Lower leg skin (tissue), 4 donors: ENCODE results near the gene SOCS1. TPM values are rescaled to one million over a fixed set of nuclear protein-coding genes. Genes with fewer than 3 reads are reported as not detected.

Experiments
- DNase-seq, 2 donors: peaks; one replicate each; pipeline ENCODE4 v3.0.0-alpha.2; 2019; ENCODE audit warnings: low spot score in 2 of 2
- H3K4me3 ChIP-seq: fragments of 200-600 bp; sonication (generic); 2 replicates; pipeline ENCODE4 v1.5.1; 2017; ENCODE audit warnings: mild to moderate bottlenecking, low read depth; ENCODE audit not compliant: poor library complexity, severe bottlenecking
- CTCF ChIP-seq, 3 donors: fragments of 450-650 bp; IDR thresholded peaks; one replicate each; pipeline ENCODE4 v1.5.1; 2016; ENCODE audit warnings: antibody characterized with exemption in 3 of 3, mild to moderate bottlenecking in 3 of 3, moderate library complexity in 2 of 3
- POLR2A ChIP-seq, 2 donors: fragments of 450-650 bp; IDR thresholded peaks; one replicate each; pipeline ENCODE4 v1.6.1; 2016 to 2017; ENCODE audit warnings: antibody characterized with exemption in 2 of 2, mild to moderate bottlenecking in 1 of 2, moderate library complexity in 1 of 2
- WGBS, 2 donors: methylation state at CpG; one replicate each; pipeline ENCODE4 v1.1.5; 2018; 5-methylcytosine and 5-hydroxymethylcytosine counted together
- intact Hi-C: fragments of 100-400 bp; cut with DNase I; formaldehyde crosslinking; loops from one replicate; pipeline ENCODE4 v1.15.0; 2023; ENCODE audit warnings: low total_unique reads
- total RNA-seq, 4 donors: library from RNA; depleted of rRNA; stranded (reverse); fragments of >200 nt; gene quantifications; one replicate each; pipeline ENCODE4 v1.1.0, GENCODE V29; 2016

Gene SOCS1
- total RNA-seq, 4 donors from 2014 or later, result 7.7 to 20.6 (median 10.1) TPM

- no peak overlapping the region for H3K4me3 ChIP-seq
- no peak for TF ChIP-seq POLR2A (IDR thresholded peaks at IDR 0.05)
- no peak for TF ChIP-seq CTCF (IDR thresholded peaks at IDR 0.05)
- DNase-seq, result no peak
- 95 to 98% methylated on average over 2 of the region's 2 CpGs for WGBS, 2 donors
- intact Hi-C loops, result no loop called here
Measured at GRCh38 chr16:11289202-11289601, 33.2 kb upstream of the SOCS1 start.

GRCh38 chr16:11285842-11286241 is 29.8 kb upstream of the SOCS1 start:
- intact Hi-C loops, result no loop called here
- no peak overlapping the region for H3K4me3 ChIP-seq
- 73 to 75% methylated on average over 2 of the region's 2 CpGs for WGBS, 2 donors
- TF ChIP-seq CTCF (IDR thresholded peaks at IDR 0.05) (no peak), POLR2A (IDR thresholded peaks at IDR 0.05) (no peak)
- DNase-seq, result no peak

- 55 to 63% methylated on average over 4 of the region's 4 CpGs for WGBS, 2 donors
- intact Hi-C loops, result no loop called here
- no peak for DNase-seq
- H3K4me3 ChIP-seq, result no peak overlapping the region
- TF ChIP-seq POLR2A (IDR thresholded peaks at IDR 0.05), result no peak
- TF ChIP-seq CTCF (IDR thresholded peaks at IDR 0.05), result no peak
Measured at GRCh38 chr16:11283820-11284248, 27.8 kb upstream of the SOCS1 start.

GRCh38 chr16:11280616-11281522 is 24.9 kb upstream of the SOCS1 start, which contains the start of gene PRM1:
TSS of gene PRM1 (minus strand) at chr16:11281330. CDS start at chr16:11281238, 92 bp downstream.
- intact Hi-C loops, result no loop called here
- no peak within 1 kb of the TSS for H3K4me3 ChIP-seq
- TF ChIP-seq CTCF (IDR thresholded peaks at IDR 0.05), result no peak
- WGBS, 2 donors, result 90 to 91% methylated on average over 24 to 25 of the region's 25 CpGs
- DNase-seq, result no peak

- no peak for DNase-seq
- TF ChIP-seq CTCF (IDR thresholded peaks at IDR 0.05), result no peak
- TF ChIP-seq POLR2A (IDR thresholded peaks at IDR 0.05), result no peak
- no peak overlapping the region for H3K4me3 ChIP-seq
- WGBS, 2 donors, result 89 to 91% methylated on average over 7 of the region's 7 CpGs
- intact Hi-C loops, result no loop called here
Measured at GRCh38 chr16:11278681-11279628, 23.0 kb upstream of the SOCS1 start.
